Mesodermal cell (in vitro differentiated cells): Measurements from ENCODE around the gene CAND1.

Experiments
- H3K27ac ChIP-seq: 2 replicates; pipeline ENCODE4 v1.7.0; 2013; ENCODE audit warnings: mild to moderate bottlenecking, low read depth, low read length, moderate library complexity; ENCODE audit not compliant: severe bottlenecking
- H3K36me3 ChIP-seq: 2 replicates; pipeline ENCODE4 v1.7.1; 2013; ENCODE audit warnings: mild to moderate bottlenecking, low read length, moderate library complexity; ENCODE audit not compliant: control insufficient read depth, insufficient read depth
- H3K4me1 ChIP-seq: one replicate; pipeline ENCODE4 v1.7.1; 2013; ENCODE audit warnings: mild to moderate bottlenecking, low read length; ENCODE audit not compliant: insufficient read depth, control insufficient read depth, poor library complexity, severe bottlenecking
- H3K4me3 ChIP-seq: 2 replicates; pipeline ENCODE4 v1.7.0; 2013; ENCODE audit warnings: low read length, control low read depth, mild to moderate bottlenecking; ENCODE audit not compliant: insufficient read depth, poor library complexity, severe bottlenecking; ENCODE audit errors: extremely low read depth
- H3K9me3 ChIP-seq: 2 replicates; pipeline ENCODE4 v1.7.1; 2013; ENCODE audit warnings: mild to moderate bottlenecking, low read length, moderate library complexity; ENCODE audit not compliant: control insufficient read depth
- WGBS, 2 experiments: methylation state at CpG; one replicate each; pipeline ENCODE4 v1.1.5; 2013; ENCODE audit warnings: missing lambda C conversion rate in 2 of 2; ENCODE audit not compliant: insufficient coverage in 2 of 2; 5-methylcytosine and 5-hydroxymethylcytosine counted together

The CAND1 gene

DNA sequence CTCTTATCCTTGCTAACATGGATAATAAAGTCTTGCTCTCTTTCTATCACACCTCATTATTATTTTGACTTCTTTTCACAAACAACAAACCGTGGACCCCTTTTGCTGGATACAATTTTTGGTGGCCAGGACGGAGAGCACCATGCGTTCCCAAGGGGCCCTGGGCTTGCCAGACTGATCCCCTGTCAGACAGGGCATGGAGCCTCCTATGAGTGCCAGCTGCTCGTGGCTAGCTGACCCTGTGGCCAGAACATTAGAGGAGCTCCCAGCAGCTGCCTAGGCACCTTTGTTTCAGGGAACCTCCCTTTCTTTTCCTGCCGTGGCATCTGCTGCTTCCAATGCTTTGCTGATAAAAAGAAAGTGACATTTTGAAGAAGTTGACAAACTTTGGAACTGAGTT, 12.5 kb upstream of the CAND1 start:
- Histone ChIP-seq H3K4me3 (no peak overlapping the region), H3K9me3 (no peaks in the 10 kb centered on the region), H3K27ac (no peak overlapping the region), H3K36me3 (no peaks in the 10 kb centered on the region), H3K4me1 (no peaks in the 10 kb centered on the region)
- WGBS, 2 experiments: 80 to 95% methylated on average over 2 to 4 of the region's 5 CpGs

DNA sequence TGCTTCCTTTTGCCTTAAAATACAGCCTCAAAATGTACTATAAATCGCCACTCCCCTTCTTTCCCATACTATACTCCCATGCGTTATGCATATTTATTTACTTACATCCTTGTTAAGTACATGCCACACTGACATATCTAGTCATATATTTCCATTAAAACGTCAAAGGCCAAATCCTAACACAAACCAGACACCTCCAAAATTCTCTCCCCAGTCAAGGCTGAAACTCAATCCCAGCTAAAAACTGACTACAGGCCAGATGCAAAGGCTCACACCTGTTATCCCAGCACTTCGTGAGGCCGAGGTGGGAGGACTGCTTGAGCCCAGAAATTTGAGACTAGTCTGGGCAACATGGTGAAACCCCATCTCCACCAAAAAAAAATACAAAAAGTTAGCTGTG, 5.7 kb upstream of the CAND1 start:
- WGBS, 2 experiments: 87 to 90% methylated on average over 3 to 5 of the region's 5 CpGs
- no peaks in the 10 kb centered on the region for H3K4me1 ChIP-seq
- no peaks in the 10 kb centered on the region for H3K36me3 ChIP-seq
- H3K9me3 ChIP-seq: no peaks in the 10 kb centered on the region
- no peak overlapping the region for H3K4me3 ChIP-seq
- H3K27ac ChIP-seq: no peak overlapping the region

DNA sequence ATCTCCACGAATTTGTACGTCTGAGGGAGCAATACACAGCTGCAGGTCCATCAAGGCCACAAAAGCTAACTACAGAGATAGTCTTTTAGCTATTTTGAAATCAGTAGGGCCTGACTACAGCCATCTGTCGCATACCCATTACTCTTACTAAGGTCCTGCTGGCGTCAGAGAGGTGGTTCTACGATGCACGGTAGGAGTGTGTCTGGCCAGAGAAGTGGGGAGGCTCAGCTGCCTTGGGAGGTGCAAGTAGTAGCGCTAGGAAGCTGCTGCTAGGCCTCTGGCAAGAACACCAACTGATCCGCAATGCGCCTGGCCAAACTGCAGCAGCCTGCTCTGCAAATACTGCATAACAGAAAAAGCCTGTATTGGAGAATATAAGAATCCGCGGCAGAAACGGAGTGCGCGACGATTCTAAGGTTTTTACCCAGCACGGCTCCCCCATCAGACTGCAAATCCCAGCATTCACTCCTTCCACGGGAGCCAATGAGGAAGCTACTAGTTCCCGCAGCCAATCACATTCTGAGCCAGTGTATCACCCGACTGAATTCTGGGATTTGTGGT, 743 bp upstream of the CAND1 start:
- H3K4me3 ChIP-seq: peak overlapping the region; percentile 98
- H3K9me3 ChIP-seq: no peaks in the 10 kb centered on the region
- WGBS, 2 experiments: 7 to 9% methylated on average over 15 to 16 of the region's 19 CpGs
- peak overlapping the region; percentile 92 for H3K27ac ChIP-seq
- H3K4me1 ChIP-seq: no peaks in the 10 kb centered on the region
- peaks cover 9% of the 10 kb centered on the region for H3K36me3 ChIP-seq

DNA sequence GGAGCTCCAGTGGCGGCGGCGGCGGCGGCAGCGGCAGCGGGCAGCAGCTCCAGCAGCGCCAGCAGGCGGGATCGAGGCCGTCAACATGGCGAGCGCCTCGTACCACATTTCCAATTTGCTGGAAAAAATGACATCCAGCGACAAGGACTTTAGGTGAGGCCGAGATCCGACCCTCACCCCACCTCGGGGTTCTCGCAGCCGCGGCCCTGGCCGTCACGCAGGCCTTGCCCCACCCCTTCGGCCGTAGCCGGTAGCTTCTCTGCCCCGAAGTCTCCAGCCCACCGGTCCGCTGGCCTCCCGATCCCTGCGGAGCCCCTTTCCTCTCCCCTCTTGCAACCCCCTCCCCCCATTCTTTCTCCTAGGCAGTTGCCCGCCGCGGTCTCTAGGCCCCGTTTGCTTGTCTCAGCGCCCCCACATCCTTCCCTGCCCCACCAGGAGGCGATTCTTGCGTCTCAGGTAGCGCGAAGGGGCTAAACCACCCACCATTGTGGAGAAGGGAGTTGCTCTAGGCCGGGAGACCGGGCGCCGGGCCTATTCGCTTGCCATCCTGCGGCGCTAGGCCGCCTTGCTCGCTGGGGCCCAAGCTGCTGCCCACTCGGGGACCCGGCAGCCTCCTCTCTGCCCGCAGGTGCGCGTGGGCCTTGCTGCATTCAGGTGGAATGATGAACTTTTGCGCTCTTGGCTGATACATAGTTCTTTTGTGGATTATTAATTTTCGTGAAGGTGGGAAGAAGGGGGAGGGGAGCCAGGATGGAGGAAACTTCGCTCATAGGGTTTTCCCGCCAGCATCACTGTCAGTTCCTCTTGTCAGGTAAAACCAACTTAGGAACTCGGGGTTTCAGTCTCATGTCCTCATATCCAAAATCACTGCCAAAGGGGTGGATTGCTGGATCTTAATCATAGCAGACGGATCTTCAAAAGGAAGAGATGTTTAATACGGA, 745 bp downstream of the CAND1 start:
- 0% methylated on average over 47 to 53 of the region's 61 CpGs for WGBS, 2 experiments
- Histone ChIP-seq H3K4me3 (peak overlapping the region; percentile 98), H3K9me3 (no peaks in the 10 kb centered on the region), H3K36me3 (peaks cover 18% of the 10 kb centered on the region), H3K27ac (peak overlapping the region; percentile 92), H3K4me1 (peaks cover 14% of the 10 kb centered on the region)

DNA sequence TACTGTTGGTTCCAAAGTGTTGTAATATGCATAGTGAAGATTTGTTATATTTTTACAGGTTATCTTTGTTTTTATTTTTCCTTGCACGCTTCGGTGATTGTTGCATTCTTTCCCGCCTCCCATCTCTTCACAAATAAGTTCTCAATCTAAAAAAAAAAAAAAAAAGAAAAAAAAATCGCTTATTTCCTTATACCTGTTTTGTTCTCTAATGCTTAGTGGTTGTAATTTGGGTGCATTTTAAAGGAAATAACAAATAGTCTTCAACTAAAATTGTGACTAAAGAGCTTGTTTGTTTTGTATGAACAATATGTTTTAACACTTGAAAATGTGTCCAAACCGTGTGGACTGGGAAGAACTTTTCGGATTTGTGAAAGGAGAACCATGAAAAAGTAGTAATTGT, 1.5 kb downstream of the CAND1 start:
- Histone ChIP-seq H3K27ac (no peak overlapping the region), H3K4me1 (peaks cover 21% of the 10 kb centered on the region), H3K36me3 (peaks cover 18% of the 10 kb centered on the region), H3K9me3 (no peaks in the 10 kb centered on the region), H3K4me3 (peak overlapping the region; percentile 98)
- 13% methylated on average over 2 of the region's 6 CpGs; no CpG with 5 or more reads in 1 of the 2 experiments for WGBS, 2 experiments

DNA sequence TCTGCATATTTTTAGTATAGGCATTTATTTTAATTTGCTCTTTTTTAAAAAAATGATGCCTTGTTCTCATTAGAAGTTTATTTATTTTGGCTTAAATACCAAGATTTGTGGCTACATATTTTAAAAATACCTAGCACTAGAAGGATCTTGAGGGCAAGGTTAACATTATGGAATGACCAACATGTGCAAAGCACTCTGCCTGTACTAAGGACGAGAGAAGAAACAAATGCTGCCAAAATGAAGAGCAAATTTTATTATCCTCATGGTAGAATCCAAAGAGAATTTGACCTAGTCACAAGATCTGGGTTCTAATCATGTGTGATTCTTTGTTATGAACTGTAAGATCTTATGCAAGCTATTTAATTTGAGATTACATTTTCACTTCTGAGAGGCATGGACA, 2.8 kb downstream of the CAND1 start:
- no peak overlapping the region for H3K27ac ChIP-seq
- WGBS, 2 experiments: 91 to 100% methylated on average over 1 of the region's 1 CpG
- H3K4me3 ChIP-seq: no peak overlapping the region
- H3K4me1 ChIP-seq: peaks cover 33% of the 10 kb centered on the region
- H3K36me3 ChIP-seq: peaks cover 18% of the 10 kb centered on the region
- H3K9me3 ChIP-seq: no peaks in the 10 kb centered on the region

DNA sequence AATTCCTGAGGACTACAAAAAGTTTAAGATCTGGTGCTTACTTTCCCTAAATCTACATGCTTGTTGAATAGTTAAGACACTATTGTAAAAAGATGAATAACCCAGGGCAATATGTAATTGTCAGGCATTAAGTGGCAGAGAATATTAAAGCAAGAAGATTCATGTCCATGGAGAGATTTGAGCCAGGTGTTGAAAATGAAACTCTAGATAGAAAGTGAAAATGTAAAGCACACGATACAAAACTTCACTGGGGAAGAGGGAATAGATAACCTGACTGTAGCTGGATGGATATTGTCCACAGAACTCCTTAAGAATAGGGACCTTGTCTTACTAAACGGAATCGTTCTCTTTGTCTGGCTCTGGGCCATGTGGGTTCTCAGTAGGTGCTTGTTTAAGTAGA, 5.0 kb downstream of the CAND1 start:
- Histone ChIP-seq H3K4me3 (no peak overlapping the region), H3K4me1 (peaks cover 33% of the 10 kb centered on the region), H3K27ac (no peak overlapping the region), H3K9me3 (no peaks in the 10 kb centered on the region), H3K36me3 (peaks cover 22% of the 10 kb centered on the region)
- WGBS, 2 experiments: 91 to 93% methylated on average over 1 of the region's 3 CpGs

DNA sequence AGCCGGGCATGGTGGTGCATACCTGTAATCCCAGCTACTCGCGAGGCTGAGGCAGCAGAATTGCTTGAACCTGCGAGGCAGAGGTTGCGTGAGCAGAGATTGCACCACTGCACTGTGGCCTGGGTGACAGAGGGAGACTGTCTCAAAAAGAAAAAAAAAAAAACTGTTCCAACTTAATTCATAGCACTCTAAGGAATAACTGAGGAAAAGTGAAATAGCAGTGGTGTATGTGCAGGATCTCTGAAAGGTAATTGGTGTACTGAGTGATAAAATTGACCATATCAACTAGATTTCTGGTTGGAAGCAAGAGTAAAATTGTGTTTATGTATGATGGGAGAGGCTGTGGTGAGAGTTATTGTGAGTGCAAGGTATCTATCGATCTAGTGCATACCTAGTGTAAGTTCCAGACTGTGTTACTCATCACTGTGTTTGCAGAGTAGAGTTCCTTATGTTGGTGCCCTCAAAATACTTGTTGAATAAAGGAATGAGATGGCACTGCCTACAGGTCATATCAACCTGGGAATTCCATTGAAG, 6.3 kb downstream of the CAND1 start:
- Histone ChIP-seq H3K4me1 (peaks cover 33% of the 10 kb centered on the region), H3K27ac (no peak overlapping the region), H3K9me3 (no peaks in the 10 kb centered on the region), H3K4me3 (no peak overlapping the region), H3K36me3 (peaks cover 22% of the 10 kb centered on the region)
- 91 to 99% methylated on average over 4 to 5 of the region's 6 CpGs for WGBS, 2 experiments

DNA sequence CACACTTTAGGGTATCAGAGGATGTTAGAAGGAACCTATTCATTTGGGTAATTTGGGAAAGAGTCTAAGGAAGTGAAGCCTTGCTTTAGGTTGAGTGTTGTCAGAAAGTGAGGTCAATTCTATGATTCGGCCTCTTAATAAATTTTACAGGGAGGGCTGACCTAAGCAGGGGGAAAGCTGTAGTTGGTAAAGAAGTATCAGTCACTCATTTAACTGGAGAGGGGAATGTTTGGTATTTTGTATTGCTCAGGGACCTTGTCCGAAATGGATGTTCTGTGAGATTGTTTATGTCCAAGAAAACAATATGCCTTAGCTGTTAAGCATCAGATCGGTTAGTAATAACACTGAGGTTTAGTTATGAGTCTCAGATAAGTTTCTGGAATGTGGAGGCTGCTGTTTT, 7.3 kb downstream of the CAND1 start:
- Histone ChIP-seq H3K4me3 (no peak overlapping the region), H3K9me3 (no peaks in the 10 kb centered on the region), H3K4me1 (peaks cover 33% of the 10 kb centered on the region), H3K36me3 (peaks cover 22% of the 10 kb centered on the region), H3K27ac (no peak overlapping the region)
- 63% methylated on average over 3 of the region's 3 CpGs for WGBS, 2 experiments

DNA sequence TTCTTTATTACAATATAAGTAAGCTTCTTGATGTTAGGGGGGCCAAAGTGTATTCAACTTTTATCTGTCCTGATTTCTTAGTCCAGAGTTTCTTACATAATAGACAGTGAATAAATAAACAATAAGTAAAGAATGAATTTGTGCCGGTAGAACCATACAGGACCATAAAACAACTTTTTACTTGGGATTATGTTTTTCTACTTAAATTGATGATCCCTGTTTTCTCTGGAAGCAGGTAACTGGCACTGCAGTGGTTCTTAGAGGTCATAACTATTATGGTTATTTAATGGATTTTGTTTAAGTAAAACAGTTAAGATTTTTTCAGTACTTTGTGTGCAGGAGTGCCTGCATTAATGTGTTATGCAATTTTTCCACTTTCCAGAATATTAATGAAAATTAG, 10.5 kb downstream of the CAND1 start:
- WGBS, 2 experiments: no CpG with 5 or more reads among the region's 1 CpG
- H3K4me3 ChIP-seq: no peak overlapping the region
- H3K9me3 ChIP-seq: no peaks in the 10 kb centered on the region
- peaks cover 22% of the 10 kb centered on the region for H3K4me1 ChIP-seq
- H3K36me3 ChIP-seq: peaks cover 22% of the 10 kb centered on the region
- H3K27ac ChIP-seq: no peak overlapping the region

DNA sequence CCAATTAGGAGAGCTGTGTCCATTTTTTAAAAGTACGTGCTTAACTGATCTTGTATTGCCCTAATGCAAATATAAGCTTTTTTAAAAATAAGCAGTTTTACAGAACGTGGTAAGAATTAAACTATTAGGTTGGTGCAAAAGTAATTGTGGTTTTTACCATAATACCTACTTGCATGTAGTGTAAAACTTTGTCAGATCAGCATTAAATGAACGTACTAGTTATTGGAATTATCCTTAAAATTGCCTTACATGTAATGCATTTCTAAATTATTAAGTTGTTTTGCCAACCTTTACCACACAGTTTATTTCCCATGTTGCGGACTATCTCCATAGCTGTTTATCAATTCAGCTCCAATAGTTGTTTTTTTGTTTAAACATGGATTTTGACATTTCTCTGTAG, 10.9 kb downstream of the CAND1 start:
- H3K9me3 ChIP-seq: no peaks in the 10 kb centered on the region
- 80% methylated on average over 1 of the region's 4 CpGs; no CpG with 5 or more reads in 1 of the 2 experiments for WGBS, 2 experiments
- H3K27ac ChIP-seq: no peak overlapping the region
- H3K4me1 ChIP-seq: peaks cover 17% of the 10 kb centered on the region
- peaks cover 24% of the 10 kb centered on the region for H3K36me3 ChIP-seq
- H3K4me3 ChIP-seq: no peak overlapping the region
